ENCODE measurements around the gene QDPR.

Gene QDPR

GRCh38 chr4:17528551-17529165 is 16.8 kb upstream of the QDPR start:
- DNase-seq (ENCODE audit: low spot score), result no peak

- no peak for DNase-seq (ENCODE audit: low spot score)
Measured at GRCh38 chr4:17526695-17527477, 15.0 kb upstream of the QDPR start.

- DNase-seq (ENCODE audit: low spot score), result no peak
Measured at GRCh38 chr4:17523662-17524061, 11.8 kb upstream of the QDPR start.

GRCh38 chr4:17521595-17521994 is 9.7 kb upstream of the QDPR start:
- DNase-seq (ENCODE audit: low spot score), result no peak

- DNase-seq (ENCODE audit: low spot score), result no peak
Measured at GRCh38 chr4:17517664-17518063, 5.8 kb upstream of the QDPR start.

GRCh38 chr4:17516980-17517379 is 5.1 kb upstream of the QDPR start:
- DNase-seq (ENCODE audit: low spot score), result no peak

GRCh38 chr4:17515445-17516407 is 3.8 kb upstream of the QDPR start:
- DNase-seq (ENCODE audit: low spot score), result no peak

GRCh38 chr4:17514865-17515264 is 3.0 kb upstream of the QDPR start, which contains the start of gene CLRN2:
TSS of gene CLRN2 (plus strand) at chr4:17515165. CDS start at chr4:17515267, 102 bp downstream.
- DNase-seq (ENCODE audit: low spot score), result no peak

- no peak for DNase-seq (ENCODE audit: low spot score)
Measured at GRCh38 chr4:17512973-17513665, 1.2 kb upstream of the QDPR start.

- DNase-seq (ENCODE audit: low spot score), result peak; percentile 76
Measured at GRCh38 chr4:17511509-17511949, 361 bp downstream of the QDPR start.

GRCh38 chr4:17511051-17511450 is 839 bp downstream of the QDPR start:
- no peak for DNase-seq (ENCODE audit: low spot score)

GRCh38 chr4:17510582-17510981 is 1.3 kb downstream of the QDPR start:
- no peak for DNase-seq (ENCODE audit: low spot score)

GRCh38 chr4:17504081-17504480 is 7.8 kb downstream of the QDPR start:
- peak; percentile 58 for DNase-seq (ENCODE audit: low spot score)

- no peak for DNase-seq (ENCODE audit: low spot score)
Measured at GRCh38 chr4:17502756-17503155, 9.1 kb downstream of the QDPR start.

- DNase-seq (ENCODE audit: low spot score), result no peak
Measured at GRCh38 chr4:17500574-17500973, 11.3 kb downstream of the QDPR start.

GRCh38 chr4:17497890-17498523 is 13.9 kb downstream of the QDPR start:
- no peak for DNase-seq (ENCODE audit: low spot score)

- no peak for DNase-seq (ENCODE audit: low spot score)
Measured at GRCh38 chr4:17494258-17495190, 17.4 kb downstream of the QDPR start.

- no peak for DNase-seq (ENCODE audit: low spot score)
Measured at GRCh38 chr4:17493619-17494018, 18.3 kb downstream of the QDPR start.

- DNase-seq (ENCODE audit: low spot score), result no peak
Measured at GRCh38 chr4:17492876-17493275, 19.0 kb downstream of the QDPR start.

GRCh38 chr4:17492058-17492741 is 19.7 kb downstream of the QDPR start:
- peak; percentile 43 for DNase-seq (ENCODE audit: low spot score)

Data from D341Med (cell line).